GM20000 (cell line): Measurements from ENCODE around the gene INA.

Experiments used
- DNase-seq: peaks from one replicate; pipeline ENCODE4 v3.0.0; 2012; ENCODE audit warnings: low spot score
- TF ChIP-seq, protein P1 (sequence below): IDR thresholded peaks from 2 replicates; pipeline ENCODE4 v1.5.1; 2012; ENCODE audit warnings: mild to moderate bottlenecking, control low read depth; ENCODE audit errors: extremely low read depth, missing control alignments

INA gene

DNA sequence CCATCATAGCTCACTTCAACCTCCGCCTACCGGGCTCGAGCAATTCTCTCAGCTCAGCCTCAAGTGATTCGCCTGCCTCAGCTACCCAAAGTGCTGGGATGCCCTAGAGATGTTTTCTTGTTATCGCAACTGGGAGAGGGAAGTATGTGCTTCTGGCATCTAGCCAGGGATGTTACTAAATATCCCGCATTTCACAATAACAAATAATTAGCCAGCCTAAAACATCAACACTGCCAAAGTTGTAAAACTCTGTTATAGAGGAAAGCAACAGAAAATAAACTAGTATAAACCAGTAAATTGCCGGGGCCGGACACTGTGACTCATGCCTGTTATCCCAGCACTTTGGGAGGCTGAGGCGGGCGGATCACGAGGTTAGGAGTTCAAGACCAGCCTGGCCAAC, 7.2 kb downstream of the INA start:
- DNase-seq: no peak
- TF ChIP-seq, protein P1, sequence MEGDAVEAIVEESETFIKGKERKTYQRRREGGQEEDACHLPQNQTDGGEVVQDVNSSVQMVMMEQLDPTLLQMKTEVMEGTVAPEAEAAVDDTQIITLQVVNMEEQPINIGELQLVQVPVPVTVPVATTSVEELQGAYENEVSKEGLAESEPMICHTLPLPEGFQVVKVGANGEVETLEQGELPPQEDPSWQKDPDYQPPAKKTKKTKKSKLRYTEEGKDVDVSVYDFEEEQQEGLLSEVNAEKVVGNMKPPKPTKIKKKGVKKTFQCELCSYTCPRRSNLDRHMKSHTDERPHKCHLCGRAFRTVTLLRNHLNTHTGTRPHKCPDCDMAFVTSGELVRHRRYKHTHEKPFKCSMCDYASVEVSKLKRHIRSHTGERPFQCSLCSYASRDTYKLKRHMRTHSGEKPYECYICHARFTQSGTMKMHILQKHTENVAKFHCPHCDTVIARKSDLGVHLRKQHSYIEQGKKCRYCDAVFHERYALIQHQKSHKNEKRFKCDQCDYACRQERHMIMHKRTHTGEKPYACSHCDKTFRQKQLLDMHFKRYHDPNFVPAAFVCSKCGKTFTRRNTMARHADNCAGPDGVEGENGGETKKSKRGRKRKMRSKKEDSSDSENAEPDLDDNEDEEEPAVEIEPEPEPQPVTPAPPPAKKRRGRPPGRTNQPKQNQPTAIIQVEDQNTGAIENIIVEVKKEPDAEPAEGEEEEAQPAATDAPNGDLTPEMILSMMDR: no peak

DNA sequence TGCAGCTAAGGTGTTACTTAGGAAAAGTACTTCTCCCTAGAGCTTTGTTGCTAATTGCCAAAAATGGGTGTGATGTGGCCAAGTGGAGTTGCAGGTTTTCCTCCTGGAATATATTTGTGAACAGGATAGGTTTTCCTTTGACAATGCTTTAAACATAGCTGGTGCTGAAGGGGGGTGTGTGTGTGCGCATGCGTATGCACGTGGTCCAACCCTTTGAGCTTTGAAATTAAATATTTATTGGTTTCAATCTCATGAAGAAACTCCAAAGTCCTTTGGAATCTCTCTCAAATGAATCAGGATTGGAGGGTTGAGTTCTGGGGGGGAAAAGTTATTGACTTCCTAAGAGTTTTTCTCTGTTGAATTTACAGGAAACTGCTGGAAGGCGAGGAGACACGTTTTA, 11.1 kb downstream of the INA start:
- TF ChIP-seq, protein P1: no peak
- no peak for DNase-seq

DNA sequence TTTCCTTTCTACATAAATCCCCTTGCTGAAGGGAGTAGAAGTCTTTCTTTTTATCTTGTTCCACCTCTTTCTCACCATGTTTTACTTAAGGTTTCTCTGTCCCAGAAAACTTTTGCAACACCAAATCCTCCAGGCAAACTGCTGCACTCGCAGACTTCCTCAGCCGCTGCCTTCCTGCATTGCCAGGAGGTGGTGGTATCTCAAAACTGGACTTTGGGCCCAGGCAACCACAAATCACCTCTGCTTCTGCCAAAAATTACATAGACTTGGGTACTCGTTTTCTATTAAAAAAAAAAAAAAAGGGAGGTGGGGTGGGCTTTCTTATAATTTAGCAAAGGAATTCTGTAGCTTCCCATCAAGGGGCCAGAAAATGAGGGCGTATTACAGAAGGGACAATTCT, 14.7 kb downstream of the INA start:
- TF ChIP-seq, protein P1: no peak
- DNase-seq: no peak

DNA sequence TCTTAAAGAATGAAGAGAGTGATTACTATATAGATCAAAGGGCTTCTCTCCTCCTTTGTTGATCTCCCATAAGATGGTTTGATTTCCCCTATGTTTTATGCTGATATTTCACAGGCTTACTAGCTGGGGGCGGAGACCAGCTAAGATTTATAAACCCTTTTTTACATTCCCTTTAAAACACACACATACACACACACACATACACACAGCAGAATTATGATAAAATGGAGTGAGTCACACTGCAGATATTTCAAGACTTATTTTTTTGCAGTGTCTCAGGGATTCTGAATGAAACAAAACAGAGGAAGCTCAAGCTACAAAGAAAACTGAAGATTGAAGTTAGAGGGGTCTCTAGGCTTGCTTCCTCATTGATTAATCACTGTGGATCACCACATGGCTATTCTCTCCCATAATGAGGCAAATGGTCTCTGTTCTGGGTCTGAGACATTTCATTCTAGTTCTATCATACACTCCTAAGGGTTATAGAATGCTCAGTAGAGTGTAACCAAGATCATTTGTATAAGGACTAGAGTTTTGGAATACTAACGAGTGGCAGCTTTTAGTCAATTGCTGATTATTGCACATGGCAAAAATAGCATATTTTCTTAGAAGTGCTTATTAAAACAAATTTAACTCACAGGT, 18.6 kb downstream of the INA start:
- TF ChIP-seq, protein P1: no peak
- no peak for DNase-seq

DNA sequence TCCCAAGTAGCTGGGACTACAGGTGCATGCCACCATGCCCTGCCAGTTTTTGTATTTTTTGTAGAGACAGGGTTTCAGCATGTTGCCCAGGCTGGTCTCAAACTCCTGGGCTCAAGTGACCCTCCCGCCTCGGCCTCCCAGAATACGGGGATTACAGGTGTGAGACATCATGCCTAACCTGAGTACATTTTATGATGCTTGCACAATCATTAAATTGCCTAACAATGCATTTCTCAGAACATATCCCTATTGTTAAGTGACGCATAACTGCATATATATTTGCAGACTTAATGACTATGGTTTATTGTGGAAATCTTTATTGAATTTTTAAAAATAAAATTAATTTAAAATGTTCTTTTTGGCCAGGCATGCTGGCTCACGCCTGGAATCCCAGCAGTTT, 30.7 kb downstream of the INA start:
- no peak for DNase-seq
- TF ChIP-seq, protein P1: no peak

DNA sequence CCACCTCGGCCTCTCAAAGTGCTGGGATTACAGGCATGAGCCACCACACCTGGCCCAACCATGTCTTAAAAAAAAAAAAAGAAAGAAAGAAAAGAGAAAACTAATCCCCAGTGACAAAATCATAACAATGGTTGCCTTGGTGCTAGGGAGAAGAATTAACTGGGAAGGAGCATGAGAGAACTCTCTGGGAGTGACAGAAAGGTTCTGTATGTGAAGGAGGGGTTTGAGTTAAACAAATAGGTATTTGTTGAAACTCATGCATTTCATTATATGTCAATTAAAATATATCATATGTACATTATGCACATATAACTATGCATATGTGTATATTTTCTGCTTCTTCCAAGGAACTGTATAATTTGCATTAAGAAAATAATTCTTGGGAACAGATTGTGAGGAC, 33.3 kb downstream of the INA start:
- TF ChIP-seq, protein P1: no peak
- no peak for DNase-seq

DNA sequence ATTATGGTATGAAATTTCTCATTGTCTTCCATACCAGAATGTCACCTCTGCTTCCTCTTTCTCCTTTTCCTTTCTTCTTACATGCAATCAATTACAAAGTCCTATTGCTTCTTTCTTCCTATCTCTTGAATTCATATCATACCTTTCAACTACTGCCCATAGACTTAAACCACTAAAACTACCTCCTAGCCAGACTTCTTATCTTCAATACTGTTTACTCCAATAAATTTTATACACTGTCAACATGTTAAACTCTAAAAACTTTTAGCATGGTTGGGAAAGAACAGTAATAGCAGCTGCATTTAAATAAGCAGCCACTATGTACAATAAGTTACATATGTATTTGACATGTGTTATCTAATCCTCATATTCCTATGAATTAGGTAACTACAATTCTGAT, 39.1 kb downstream of the INA start:
- TF ChIP-seq, protein P1: no peak
- no peak for DNase-seq
